Subcutaneous abdominal adipose tissue (tissue), 5 donors: ENCODE measurements around the gene SYT7.

Experiments used
- H3K27ac ChIP-seq: one replicate; pipeline ENCODE4 v1.7.0; 2013; ENCODE audit warnings: low read depth, mild to moderate bottlenecking, inconsistent platforms, low read length, moderate library complexity
- H3K27me3 ChIP-seq, 5 donors: one replicate each; pipeline ENCODE4 v1.7.0; 2013; ENCODE audit warnings: low read length in 5 of 5, inconsistent platforms in 1 of 5; ENCODE audit not compliant: control insufficient read depth in 5 of 5, insufficient read depth in 4 of 5
- H3K36me3 ChIP-seq, 5 donors: one replicate each; pipeline ENCODE4 v1.7.0; 2013; ENCODE audit warnings: low read length in 5 of 5; ENCODE audit not compliant: control insufficient read depth in 5 of 5, insufficient read depth in 5 of 5
- H3K4me1 ChIP-seq, 5 donors: one replicate each; pipeline ENCODE4 v1.7.0; 2013; ENCODE audit warnings: low read length in 5 of 5, mild to moderate bottlenecking in 3 of 5, moderate library complexity in 1 of 5; ENCODE audit not compliant: control insufficient read depth in 5 of 5, insufficient read depth in 5 of 5
- H3K4me3 ChIP-seq, 5 donors: one replicate each; pipeline ENCODE4 v1.7.0; 2013; ENCODE audit warnings: low read length in 5 of 5, low read depth in 1 of 5
- H3K9ac ChIP-seq, 5 donors: one replicate each; pipeline ENCODE4 v1.7.0; 2013; ENCODE audit warnings: low read length in 5 of 5, mild to moderate bottlenecking in 4 of 5, moderate library complexity in 3 of 5
- H3K9me3 ChIP-seq, 5 donors: one replicate each; pipeline ENCODE4 v1.7.0; 2013; ENCODE audit warnings: low read length in 5 of 5; ENCODE audit not compliant: control insufficient read depth in 5 of 5
- donor health status: healthy.
- donor health status: healthy.
- donor health status: healthy.
- donor health status: healthy.
- donor health status: healthy.

SYT7 gene

GRCh38 chr11:61549177-61549576 lies 31.7 kb downstream of the SYT7 start:
- Histone ChIP-seq H3K4me3 (no peak overlapping the region), H3K36me3 (peaks cover 0 to 10% (median 0%) of the 10 kb centered on the region in 5 donors), H3K9ac (no peak overlapping the region), H3K27ac (no peak overlapping the region), H3K27me3 (peaks cover 15 to 30% (median 22%) of the 10 kb centered on the region in 5 donors), H3K4me1 (peaks cover 0 to 2% (median 0%) of the 10 kb centered on the region in 5 donors), H3K9me3 (no peaks in the 10 kb centered on the region)

GRCh38 chr11:61547246-61547645 lies 33.6 kb downstream of the SYT7 start:
- Histone ChIP-seq H3K36me3 (peaks cover 0 to 10% (median 0%) of the 10 kb centered on the region in 5 donors), H3K9me3 (no peaks in the 10 kb centered on the region), H3K27me3 (peaks cover 4 to 15% (median 10%) of the 10 kb centered on the region in 5 donors), H3K27ac (no peak overlapping the region), H3K4me3 (no peak overlapping the region), H3K9ac (no peak overlapping the region), H3K4me1 (peaks cover 0 to 9% (median 0%) of the 10 kb centered on the region in 5 donors)

DNA sequence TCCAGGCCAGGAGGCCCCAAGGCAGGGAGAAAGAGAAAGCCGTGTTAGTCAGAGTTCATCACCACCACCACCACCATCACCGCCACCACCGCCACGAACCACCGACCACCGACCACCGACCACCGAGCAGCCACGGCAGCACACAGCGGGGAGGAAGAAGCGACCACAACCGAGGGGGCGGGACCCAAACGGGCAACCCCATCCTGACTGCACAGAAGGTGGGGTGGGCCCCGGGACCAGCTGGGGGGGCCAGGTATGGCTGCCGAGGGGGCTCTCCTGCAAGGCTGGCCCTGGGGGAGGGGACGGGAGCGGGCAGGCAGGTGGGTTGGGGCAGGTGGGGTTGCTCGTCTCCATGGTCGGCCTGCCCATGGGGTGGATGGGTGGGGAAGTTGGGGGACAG lies 34.2 kb downstream of the SYT7 start:
- no peaks in the 10 kb centered on the region for H3K9me3 ChIP-seq
- H3K27me3 ChIP-seq: peaks cover 4 to 12% (median 8%) of the 10 kb centered on the region in 5 donors
- peaks cover 0 to 10% (median 0%) of the 10 kb centered on the region in 5 donors for H3K36me3 ChIP-seq
- H3K4me1 ChIP-seq: peaks cover 0 to 9% (median 4%) of the 10 kb centered on the region in 5 donors
- no peak overlapping the region for H3K9ac ChIP-seq
- no peak overlapping the region for H3K4me3 ChIP-seq
- no peak overlapping the region for H3K27ac ChIP-seq

DNA sequence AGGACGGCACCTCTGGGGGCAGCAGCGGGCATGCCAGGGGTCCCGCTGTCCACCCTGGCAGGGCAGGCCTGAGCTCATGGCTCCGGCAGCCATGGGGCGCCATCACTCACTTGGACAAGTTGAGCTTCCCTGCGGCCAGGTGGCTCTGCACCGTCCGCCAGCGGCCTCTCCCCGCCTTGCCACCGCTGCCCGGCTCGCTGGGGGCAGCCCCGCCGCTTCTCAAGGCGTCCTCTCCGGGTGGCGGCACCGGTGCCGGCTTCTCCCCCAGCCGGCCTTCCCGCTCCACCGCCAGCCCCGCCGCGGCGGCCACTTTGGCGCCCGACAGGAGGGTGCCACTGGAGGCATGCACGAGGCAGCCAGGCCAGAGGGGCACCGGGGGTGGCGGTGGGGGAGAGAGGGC lies 35.0 kb downstream of the SYT7 start:
- Histone ChIP-seq H3K4me3 (no peak overlapping the region), H3K27ac (no peak overlapping the region), H3K9me3 (no peaks in the 10 kb centered on the region), H3K9ac (no peak overlapping the region), H3K27me3 (peaks cover 0 to 11% (median 4%) of the 10 kb centered on the region in 5 donors), H3K36me3 (peaks cover 0 to 9% (median 0%) of the 10 kb centered on the region in 5 donors), H3K4me1 (peaks cover 0 to 9% (median 4%) of the 10 kb centered on the region in 5 donors)

DNA sequence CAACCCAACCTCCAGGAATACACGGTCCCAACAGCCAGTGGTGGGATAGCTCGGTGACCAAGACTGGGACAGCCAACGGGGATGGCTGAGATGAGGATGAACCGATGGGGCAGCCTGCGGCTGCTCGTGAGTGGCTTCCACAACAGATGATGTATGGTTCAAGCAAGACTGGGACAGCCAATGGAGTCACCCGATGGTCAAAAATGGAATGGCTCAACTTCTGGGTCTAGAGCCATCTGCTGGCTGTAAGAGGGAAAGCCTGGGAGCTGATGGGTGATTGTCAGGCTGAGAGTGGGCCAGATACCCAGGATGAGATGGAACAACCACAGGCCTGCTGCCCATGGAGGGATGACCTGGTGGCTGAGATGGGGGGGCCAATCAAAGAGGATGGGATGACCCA lies 35.5 kb downstream of the SYT7 start:
- H3K4me3 ChIP-seq: no peak overlapping the region
- H3K4me1 ChIP-seq: peaks cover 0 to 9% (median 4%) of the 10 kb centered on the region in 5 donors
- H3K27me3 ChIP-seq: peaks cover 3 to 11% (median 7%) of the 10 kb centered on the region in 5 donors
- H3K9ac ChIP-seq: no peak overlapping the region
- H3K36me3 ChIP-seq: peaks cover 0 to 10% (median 0%) of the 10 kb centered on the region in 5 donors
- H3K27ac ChIP-seq: no peak overlapping the region
- H3K9me3 ChIP-seq: no peaks in the 10 kb centered on the region

DNA sequence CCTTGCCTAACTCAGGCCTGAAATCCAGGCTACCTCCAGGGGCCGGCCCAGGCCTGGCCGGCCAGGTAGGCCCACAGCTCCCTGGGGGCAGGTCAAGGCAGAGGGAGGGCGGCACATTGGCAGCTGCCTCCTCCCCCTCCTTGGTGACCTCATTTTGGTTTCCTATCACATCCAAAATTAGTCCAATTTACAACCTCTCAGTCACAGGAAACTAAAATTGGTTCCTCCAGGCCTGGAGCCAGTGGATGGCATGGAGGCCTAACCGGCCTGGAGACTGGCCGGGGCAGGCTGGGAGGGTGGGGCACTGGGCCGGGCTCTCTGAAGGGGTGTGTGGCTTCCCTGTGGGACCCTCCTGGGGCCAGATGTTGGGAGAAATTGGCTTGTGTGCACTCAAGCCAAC lies 36.4 kb downstream of the SYT7 start:
- H3K36me3 ChIP-seq: peaks cover 0 to 10% (median 0%) of the 10 kb centered on the region in 5 donors
- no peak overlapping the region for H3K27ac ChIP-seq
- no peak overlapping the region for H3K4me3 ChIP-seq
- H3K9ac ChIP-seq: no peak overlapping the region
- H3K27me3 ChIP-seq: peaks cover 3 to 11% (median 7%) of the 10 kb centered on the region in 5 donors
- peaks cover 0 to 14% (median 5%) of the 10 kb centered on the region in 5 donors for H3K4me1 ChIP-seq
- no peaks in the 10 kb centered on the region for H3K9me3 ChIP-seq

DNA sequence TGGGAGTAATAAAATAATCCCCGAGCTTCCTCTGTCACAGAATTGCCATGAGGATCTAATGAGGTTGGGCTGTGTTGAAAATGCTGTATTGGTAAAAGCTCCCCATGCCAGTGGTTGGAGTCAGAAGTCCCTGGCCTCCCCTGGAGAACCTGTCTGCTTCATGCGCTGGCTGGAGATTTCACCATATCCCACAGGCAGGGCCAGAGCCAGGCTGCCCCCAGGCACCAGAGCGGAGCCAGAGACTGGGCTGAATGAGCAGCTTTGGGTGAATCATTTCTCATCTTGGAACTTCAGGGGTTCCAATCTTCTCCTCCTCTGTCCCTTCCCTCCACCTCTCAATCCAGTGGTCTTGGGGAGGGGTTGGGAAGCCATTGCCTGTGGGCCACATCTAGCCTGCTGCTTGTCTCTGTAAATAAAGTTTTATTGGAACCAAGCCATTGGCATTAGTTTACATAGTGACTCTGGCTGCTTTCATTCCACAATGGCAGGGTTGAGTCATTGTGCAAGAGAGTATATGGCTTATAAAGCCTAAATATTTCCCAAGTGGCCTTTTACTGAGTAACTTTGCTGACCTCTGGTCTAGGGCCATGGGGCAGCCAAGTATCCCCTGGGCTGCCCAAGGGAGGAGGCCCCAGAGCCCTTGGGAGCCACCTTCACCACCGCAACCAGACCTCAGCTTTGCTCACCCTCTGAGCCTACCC lies 37.1 kb downstream of the SYT7 start:
- no peak overlapping the region for H3K4me3 ChIP-seq
- H3K27me3 ChIP-seq: peaks cover 3 to 11% (median 7%) of the 10 kb centered on the region in 5 donors
- no peak overlapping the region for H3K9ac ChIP-seq
- peaks cover 0 to 10% (median 0%) of the 10 kb centered on the region in 5 donors for H3K36me3 ChIP-seq
- H3K4me1 ChIP-seq: peaks cover 2 to 21% (median 11%) of the 10 kb centered on the region in 5 donors
- no peak overlapping the region for H3K27ac ChIP-seq
- H3K9me3 ChIP-seq: no peaks in the 10 kb centered on the region

DNA sequence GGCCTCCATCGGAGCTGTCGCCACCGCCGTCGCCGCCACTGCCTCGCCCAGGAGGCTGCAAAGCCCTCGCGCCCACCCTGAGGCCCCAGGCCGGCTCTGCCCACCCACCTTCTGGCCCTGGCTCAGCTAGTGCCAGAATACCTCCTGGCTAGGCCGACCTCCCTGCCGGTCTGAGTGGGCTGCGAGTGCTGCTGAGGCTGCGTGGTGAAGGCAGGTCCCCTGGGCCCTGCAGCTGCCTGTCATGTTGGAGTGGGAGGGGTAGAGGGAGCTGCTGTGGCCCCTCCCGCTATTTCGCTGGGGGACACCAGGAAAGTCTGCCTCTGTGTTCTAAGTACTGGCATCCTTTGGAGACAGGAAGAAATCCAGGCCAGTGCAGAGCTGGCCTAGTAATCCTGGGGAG lies 38.2 kb downstream of the SYT7 start:
- Histone ChIP-seq H3K4me3 (no peak overlapping the region), H3K27ac (no peak overlapping the region), H3K4me1 (peaks cover 2 to 26% (median 16%) of the 10 kb centered on the region in 5 donors), H3K9me3 (no peaks in the 10 kb centered on the region), H3K36me3 (peaks cover 0 to 10% (median 0%) of the 10 kb centered on the region in 5 donors), H3K27me3 (peaks cover 3 to 9% (median 5%) of the 10 kb centered on the region in 5 donors), H3K9ac (no peak overlapping the region)

GRCh38 chr11:61542024-61542461 lies 38.8 kb downstream of the SYT7 start:
- H3K9me3 ChIP-seq: no peaks in the 10 kb centered on the region
- no peak overlapping the region for H3K27ac ChIP-seq
- H3K4me3 ChIP-seq: no peak overlapping the region
- peaks cover 2 to 26% (median 16%) of the 10 kb centered on the region in 5 donors for H3K4me1 ChIP-seq
- H3K9ac ChIP-seq: no peak overlapping the region
- peaks cover 2 to 9% (median 5%) of the 10 kb centered on the region in 5 donors for H3K27me3 ChIP-seq
- peaks cover 0 to 10% (median 0%) of the 10 kb centered on the region in 5 donors for H3K36me3 ChIP-seq

DNA sequence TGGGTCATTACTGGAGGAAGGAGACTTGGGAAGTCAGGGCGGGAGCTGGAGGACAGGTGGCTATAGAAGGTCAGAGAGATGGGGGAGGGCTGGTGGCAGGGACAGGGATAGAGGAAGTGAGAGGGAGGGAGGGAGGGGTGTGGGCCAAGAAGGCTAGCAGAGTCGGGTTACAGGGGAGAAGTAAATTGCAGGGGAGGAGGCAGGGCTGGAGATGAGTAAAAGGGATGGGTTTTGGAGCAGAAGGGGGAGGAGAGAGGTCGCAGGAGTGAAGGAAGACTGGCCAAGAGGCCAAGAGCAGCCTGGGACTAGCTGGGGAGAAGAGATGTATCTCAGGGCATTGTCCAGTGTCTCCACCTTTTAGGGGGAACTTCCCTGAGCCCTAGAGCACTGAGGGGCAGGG lies 39.3 kb downstream of the SYT7 start:
- no peak overlapping the region for H3K4me3 ChIP-seq
- H3K27ac ChIP-seq: no peak overlapping the region
- no peak overlapping the region for H3K9ac ChIP-seq
- H3K9me3 ChIP-seq: no peaks in the 10 kb centered on the region
- H3K36me3 ChIP-seq: peaks cover 0 to 10% (median 0%) of the 10 kb centered on the region in 5 donors
- H3K4me1 ChIP-seq: peaks cover 2 to 26% (median 16%) of the 10 kb centered on the region in 5 donors
- peaks cover 2 to 8% (median 5%) of the 10 kb centered on the region in 5 donors for H3K27me3 ChIP-seq
